Upper lobe of left lung (tissue), 6 donors: ENCODE data around the gene VTCN1. TPM values are rescaled to one million over a fixed set of nuclear protein-coding genes. Genes with fewer than 3 reads are reported as not detected.

Experiments
- ATAC-seq, 2 donors: fragments of 200-7000 bp; cut with Tn5 transposase; one replicate each; pipeline ENCODE4 v1.9.1; 2022; ENCODE audit warnings: mild to moderate bottlenecking in 2 of 2, moderate library complexity in 2 of 2; ENCODE audit not compliant: low FRiP score in 2 of 2
- DNase-seq, 2 donors: peaks; one replicate each; pipeline ENCODE4 v3.0.0-alpha.2; 2019 to 2020
- H3K27ac ChIP-seq, 4 donors: fragments of 200-600 bp; sonication (generic); one replicate each; pipeline ENCODE4 v1.5.1; 2016 to 2019
- H3K27me3 ChIP-seq, 4 donors: fragments of 200-600 bp; sonication (generic); one replicate each; pipeline ENCODE4 v1.5.1; 2017 to 2019
- H3K36me3 ChIP-seq, 4 donors: fragments of 200-600 bp; sonication (generic); one replicate each; pipeline ENCODE4 v1.5.1; 2016 to 2019
- H3K4me1 ChIP-seq, 4 donors: fragments of 200-600 bp; sonication (generic); one replicate each; pipeline ENCODE4 v1.5.1; 2018 to 2019
- H3K4me3 ChIP-seq, 4 donors: fragments of 200-600 bp; sonication (generic); one replicate each; pipeline ENCODE4 v1.5.1; 2017 to 2019; ENCODE audit warnings: mild to moderate bottlenecking in 2 of 4, moderate library complexity in 1 of 4
- H3K9me3 ChIP-seq, 4 donors: fragments of 200-600 bp; sonication (generic); one replicate each; pipeline ENCODE4 v1.5.1; 2018 to 2019
- EP300 ChIP-seq, 4 donors: sonication (generic); formaldehyde crosslinking; IDR thresholded peaks; one replicate each; pipeline ENCODE4 v1.5.1; 2017; ENCODE audit warnings: antibody characterized with exemption in 4 of 4, control low read depth in 2 of 4
- POLR2A ChIP-seq, 4 donors: fragments of 450-650 bp; IDR thresholded peaks; one replicate each; pipeline ENCODE4 v1.5.1; 2016 to 2017; ENCODE audit warnings: antibody characterized with exemption in 4 of 4, mild to moderate bottlenecking in 2 of 4
- POLR2AphosphoS5 ChIP-seq, 2 donors: sonication (generic); formaldehyde crosslinking; IDR thresholded peaks; one replicate each; pipeline ENCODE4 v1.5.1; 2017; ENCODE audit warnings: antibody characterized with exemption in 2 of 2
- WGBS, 2 donors: methylation state at CpG; one replicate each; pipeline ENCODE4 v1.1.5; 2017 to 2018; 5-methylcytosine and 5-hydroxymethylcytosine counted together
- total RNA-seq, 6 donors: library from RNA; depleted of rRNA in 4 of 6; stranded (reverse); fragments of >200 nt in 4 of 6; gene quantifications; one replicate each; pipeline versions ENCODE4 v1.1.0 to v1.2.1, GENCODE V29; 2016 to 2021
- TF ChIP-seq, protein P1 (sequence below), 6 experiments: fragments of 450-650 bp in 4 of 6; fragments of 200-600 bp in 2 of 6; sonication (generic) in 2 of 6; IDR thresholded peaks; one replicate each; pipeline ENCODE4 v1.5.1; 2016 to 2019; ENCODE audit warnings: antibody characterized with exemption in 6 of 6
- donor health status: DM: no; HTN: no; CAD: no; lungs with moderate emphysema.
- donor health status: DM: no; HTN: yes; CAD: no; lungs with severe emphysema.

Gene VTCN1
- total RNA-seq, 6 donors from 2014 or later: 0.44 to 1.7 (median 1.2) TPM; not detected in 3

DNA sequence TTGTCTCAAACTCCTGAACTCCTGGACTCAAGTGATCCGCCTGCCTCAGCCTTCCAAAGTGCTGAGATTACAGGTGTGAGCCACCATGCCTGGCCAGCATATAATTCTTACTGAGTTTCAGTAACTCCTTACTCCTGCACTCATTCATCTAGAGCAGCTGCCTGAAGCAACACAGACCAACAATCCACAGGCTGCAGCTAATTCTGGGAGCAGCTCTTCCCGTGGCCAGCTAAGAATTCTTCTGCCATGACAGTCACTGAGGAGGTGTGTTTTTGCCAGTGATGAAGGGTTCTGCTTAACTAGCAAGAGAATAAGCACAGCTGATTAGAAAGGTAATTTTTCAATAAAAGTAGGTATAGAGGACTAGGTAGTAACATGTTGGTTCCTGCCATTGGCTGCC, 5.4 kb downstream of the VTCN1 start:
- 40 to 81% methylated on average over 2 of the region's 2 CpGs for WGBS, 2 donors
- ATAC-seq (no peak), DNase-seq (no peak)
- Histone ChIP-seq H3K9me3 (no peaks in the 10 kb centered on the region), H3K27ac (no peak overlapping the region), H3K36me3 (no peaks in the 10 kb centered on the region), H3K27me3 (no peaks in the 10 kb centered on the region), H3K4me3 (no peak overlapping the region), H3K4me1 (no peaks in the 10 kb centered on the region)
- TF ChIP-seq POLR2AphosphoS5 (IDR thresholded peaks at IDR 0.05) (no peak), EP300 (IDR thresholded peaks at IDR 0.05) (no peak), POLR2A (IDR thresholded peaks at IDR 0.05) (no peak)
- TF ChIP-seq, protein P1, sequence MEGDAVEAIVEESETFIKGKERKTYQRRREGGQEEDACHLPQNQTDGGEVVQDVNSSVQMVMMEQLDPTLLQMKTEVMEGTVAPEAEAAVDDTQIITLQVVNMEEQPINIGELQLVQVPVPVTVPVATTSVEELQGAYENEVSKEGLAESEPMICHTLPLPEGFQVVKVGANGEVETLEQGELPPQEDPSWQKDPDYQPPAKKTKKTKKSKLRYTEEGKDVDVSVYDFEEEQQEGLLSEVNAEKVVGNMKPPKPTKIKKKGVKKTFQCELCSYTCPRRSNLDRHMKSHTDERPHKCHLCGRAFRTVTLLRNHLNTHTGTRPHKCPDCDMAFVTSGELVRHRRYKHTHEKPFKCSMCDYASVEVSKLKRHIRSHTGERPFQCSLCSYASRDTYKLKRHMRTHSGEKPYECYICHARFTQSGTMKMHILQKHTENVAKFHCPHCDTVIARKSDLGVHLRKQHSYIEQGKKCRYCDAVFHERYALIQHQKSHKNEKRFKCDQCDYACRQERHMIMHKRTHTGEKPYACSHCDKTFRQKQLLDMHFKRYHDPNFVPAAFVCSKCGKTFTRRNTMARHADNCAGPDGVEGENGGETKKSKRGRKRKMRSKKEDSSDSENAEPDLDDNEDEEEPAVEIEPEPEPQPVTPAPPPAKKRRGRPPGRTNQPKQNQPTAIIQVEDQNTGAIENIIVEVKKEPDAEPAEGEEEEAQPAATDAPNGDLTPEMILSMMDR (IDR thresholded peaks at IDR 0.05): no peak

DNA sequence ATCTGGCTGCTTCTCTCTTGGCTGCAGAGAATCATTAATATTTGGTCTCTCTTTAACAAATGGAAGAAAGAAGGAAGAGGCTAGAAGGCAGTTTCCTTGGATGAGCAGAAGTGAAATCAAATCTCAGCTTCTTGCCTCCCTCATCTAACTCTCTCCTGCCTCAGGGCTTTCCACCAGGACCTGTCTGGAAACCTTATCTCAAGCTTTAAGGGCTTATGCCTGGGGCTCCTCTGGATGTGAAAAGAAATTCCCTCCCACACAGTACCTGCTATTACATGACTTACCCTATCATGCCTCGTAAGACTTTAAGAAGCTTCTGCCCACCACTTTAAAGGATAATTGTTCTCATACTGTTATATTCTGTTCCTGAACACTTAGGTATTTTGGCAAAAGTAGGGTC, 8.9 kb downstream of the VTCN1 start:
- H3K27ac ChIP-seq: no peak overlapping the region
- H3K4me3 ChIP-seq: no peak overlapping the region
- no peaks in the 10 kb centered on the region for H3K36me3 ChIP-seq
- no peaks in the 10 kb centered on the region for H3K27me3 ChIP-seq
- WGBS, 2 donors: 85 to 88% methylated on average over 1 of the region's 1 CpG
- H3K9me3 ChIP-seq: no peaks in the 10 kb centered on the region
- TF ChIP-seq POLR2AphosphoS5 (IDR thresholded peaks at IDR 0.05) (no peak), POLR2A (IDR thresholded peaks at IDR 0.05) (no peak), EP300 (IDR thresholded peaks at IDR 0.05) (no peak)
- TF ChIP-seq, protein P1 (IDR thresholded peaks at IDR 0.05): no peak
- ATAC-seq: no peak
- no peaks in the 10 kb centered on the region for H3K4me1 ChIP-seq
- DNase-seq: no peak

DNA sequence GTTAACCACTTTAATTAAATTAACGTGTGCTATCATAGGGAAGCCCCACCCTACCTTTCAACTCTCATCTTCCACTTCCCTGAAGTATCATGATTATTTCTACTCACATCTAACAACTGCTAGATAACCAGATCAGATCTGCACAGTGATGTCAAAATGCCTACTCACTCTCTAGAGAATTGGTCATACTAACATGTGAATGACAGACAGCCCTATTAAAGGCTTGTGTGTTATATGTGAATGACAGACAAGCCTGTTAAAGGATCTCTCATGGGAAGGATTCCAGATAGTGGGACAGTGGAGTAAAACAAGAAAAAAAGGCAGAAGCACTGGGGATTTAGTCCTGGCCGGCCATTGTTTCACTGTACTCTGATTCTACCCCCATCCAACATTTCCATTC, 12.6 kb downstream of the VTCN1 start:
- Histone ChIP-seq H3K9me3 (no peaks in the 10 kb centered on the region), H3K27ac (no peak overlapping the region), H3K4me1 (no peaks in the 10 kb centered on the region), H3K36me3 (no peaks in the 10 kb centered on the region), H3K4me3 (no peak overlapping the region), H3K27me3 (no peaks in the 10 kb centered on the region)
- ATAC-seq (no peak), DNase-seq (no peak)
- no peak for TF ChIP-seq POLR2A (IDR thresholded peaks at IDR 0.05)
- no peak for TF ChIP-seq EP300 (IDR thresholded peaks at IDR 0.05)
- TF ChIP-seq, protein P1 (IDR thresholded peaks at IDR 0.05): no peak
- no peak for TF ChIP-seq POLR2AphosphoS5 (IDR thresholded peaks at IDR 0.05)
- WGBS, 2 donors: 76 to 89% methylated on average over 2 of the region's 2 CpGs

DNA sequence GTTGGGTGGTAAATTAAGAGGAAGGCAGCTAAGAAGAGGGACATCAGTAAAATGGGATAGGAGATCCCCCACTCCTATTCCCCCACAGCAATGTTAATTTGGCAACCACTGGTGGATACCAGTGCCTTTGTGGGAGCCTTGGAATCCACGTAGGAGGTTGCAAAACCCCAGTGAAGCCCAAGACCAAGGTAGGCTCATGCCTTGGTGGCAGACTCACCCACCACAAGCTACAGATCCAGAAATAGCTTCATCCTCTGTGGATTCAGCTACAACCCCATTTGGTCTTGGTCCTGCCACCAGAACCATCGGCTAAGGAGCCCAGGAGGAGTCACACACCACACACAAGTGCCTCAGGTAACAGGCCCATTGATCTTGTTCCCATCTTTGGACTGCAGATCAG, 21.0 kb downstream of the VTCN1 start:
- no peak overlapping the region for H3K4me3 ChIP-seq
- TF ChIP-seq POLR2AphosphoS5 (IDR thresholded peaks at IDR 0.05) (no peak), EP300 (IDR thresholded peaks at IDR 0.05) (no peak), POLR2A (IDR thresholded peaks at IDR 0.05) (no peak)
- TF ChIP-seq, protein P1 (IDR thresholded peaks at IDR 0.05): no peak
- no peaks in the 10 kb centered on the region for H3K36me3 ChIP-seq
- H3K9me3 ChIP-seq: no peaks in the 10 kb centered on the region
- no peak for ATAC-seq
- DNase-seq: no peak
- no peak overlapping the region for H3K27ac ChIP-seq
- H3K4me1 ChIP-seq: no peaks in the 10 kb centered on the region
- no peaks in the 10 kb centered on the region for H3K27me3 ChIP-seq
- WGBS, 2 donors: 67 to 94% methylated on average over 1 to 2 of the region's 2 CpGs

DNA sequence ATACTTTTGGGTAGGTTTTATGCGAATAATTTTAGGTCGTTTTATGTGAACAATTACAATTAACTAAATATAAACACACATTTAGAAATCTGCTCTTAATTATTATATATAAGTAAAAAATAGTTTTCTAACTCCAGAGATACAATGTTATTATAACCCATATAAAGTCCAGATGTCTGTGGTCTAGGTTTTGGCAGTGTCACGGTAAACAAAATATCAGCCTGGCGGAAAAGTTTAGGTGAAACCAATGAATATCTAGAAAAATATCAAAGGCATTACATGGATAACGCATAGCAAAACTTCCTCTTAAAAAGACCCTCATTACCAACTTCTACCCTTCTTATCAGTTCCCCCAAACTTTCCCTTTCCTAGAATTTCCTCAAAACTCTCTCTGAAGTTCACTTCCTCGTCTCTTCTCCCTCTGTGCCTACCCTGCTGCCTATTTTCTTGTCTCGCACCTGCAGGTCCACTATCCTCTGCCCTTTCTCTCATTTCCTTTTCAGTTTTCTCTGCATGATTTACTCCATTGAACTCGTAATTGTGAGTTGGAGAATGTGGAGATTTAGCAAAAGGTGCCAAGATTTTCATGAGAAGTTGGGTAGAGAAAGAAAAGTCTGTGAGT, 21.8 kb downstream of the VTCN1 start:
- 62 to 65% methylated on average over 8 of the region's 8 CpGs for WGBS, 2 donors
- TF ChIP-seq EP300 (IDR thresholded peaks at IDR 0.05) (no peak), POLR2AphosphoS5 (IDR thresholded peaks at IDR 0.05) (no peak), POLR2A (IDR thresholded peaks at IDR 0.05) (no peak)
- TF ChIP-seq, protein P1 (IDR thresholded peaks at IDR 0.05): no peak
- Histone ChIP-seq H3K27ac (no peak overlapping the region), H3K4me3 (no peak overlapping the region), H3K9me3 (no peaks in the 10 kb centered on the region), H3K4me1 (no peaks in the 10 kb centered on the region), H3K36me3 (no peaks in the 10 kb centered on the region), H3K27me3 (no peaks in the 10 kb centered on the region)
- no peak for ATAC-seq
- no peak for DNase-seq
